DND-41 (cell line): ENCODE measurements around the gene GTF3C5.

Source experiments
- ATAC-seq: fragments of 200-7000 bp; cut with Tn5 transposase; 3 replicates; pipeline ENCODE4 v1.9.1; 2021; ENCODE audit warnings: low read depth; ENCODE audit not compliant: insufficient read depth
- DNase-seq: peaks from one replicate; pipeline ENCODE4 v3.0.0-alpha.2; 2020
- H2AFZ ChIP-seq: 2 replicates; pipeline ENCODE4 v1.6.0; 2012; ENCODE audit warnings: low read depth, low read length
- H3K27ac ChIP-seq: 2 replicates; pipeline ENCODE4 v1.5.1; 2012; ENCODE audit warnings: low read length, inconsistent platforms
- H3K27me3 ChIP-seq: fragments of 200-600 bp; sonication (generic); 2 replicates; pipeline ENCODE4 v1.6.0; 2012; ENCODE audit warnings: low read length, mild to moderate bottlenecking, inconsistent platforms; ENCODE audit not compliant: insufficient read depth, poor library complexity
- H3K36me3 ChIP-seq: 2 replicates; pipeline ENCODE4 v1.5.1; 2012; ENCODE audit warnings: low read length, inconsistent platforms; ENCODE audit not compliant: insufficient read depth
- H3K4me1 ChIP-seq: 2 replicates; pipeline ENCODE4 v1.5.1; 2012; ENCODE audit warnings: mild to moderate bottlenecking, low read length; ENCODE audit not compliant: insufficient read depth
- H3K4me2 ChIP-seq: 2 replicates; pipeline ENCODE4 v1.6.0; 2012; ENCODE audit warnings: mild to moderate bottlenecking, moderate library complexity, low read length, inconsistent platforms; ENCODE audit not compliant: insufficient read depth
- H3K4me3 ChIP-seq, 2 experiments: fragments of 200-600 bp in 1 of 2; shearing (Covaris generic) in 1 of 2; 2 replicates each; pipeline ENCODE4 v1.5.1; 2012 to 2016; ENCODE audit warnings: inconsistent platforms in 2 of 2, low read length in 2 of 2, mild to moderate bottlenecking in 2 of 2, low read depth in 1 of 2, moderate library complexity in 1 of 2
- H3K79me2 ChIP-seq: 2 replicates; pipeline ENCODE4 v1.6.0; 2012; ENCODE audit warnings: low read length, inconsistent platforms; ENCODE audit not compliant: insufficient read depth
- H3K9ac ChIP-seq: 2 replicates; pipeline ENCODE4 v1.6.0; 2012; ENCODE audit warnings: low read depth, mild to moderate bottlenecking, inconsistent platforms, low read length, moderate library complexity
- H3K9me3 ChIP-seq: 2 replicates; pipeline ENCODE4 v1.5.1; 2012; ENCODE audit warnings: low read length, moderate library complexity, mild to moderate bottlenecking, inconsistent platforms; ENCODE audit not compliant: insufficient read depth, severe bottlenecking
- H4K20me1 ChIP-seq: 2 replicates; pipeline ENCODE4 v1.6.0; 2012; ENCODE audit warnings: low read length; ENCODE audit not compliant: insufficient read depth
- CTCF ChIP-seq: IDR thresholded peaks from 2 replicates; pipeline ENCODE4 v1.5.1; 2012; ENCODE audit warnings: borderline replicate concordance, low read length, moderate library complexity, mild to moderate bottlenecking; ENCODE audit not compliant: poor library complexity, severe bottlenecking; ENCODE audit errors: extremely low read depth
- EZH2 ChIP-seq: IDR thresholded peaks from 3 replicates; pipeline ENCODE4 v1.6.1; 2012; ENCODE audit warnings: borderline replicate concordance, low read depth, mild to moderate bottlenecking, moderate library complexity, low read length, inconsistent platforms; ENCODE audit not compliant: severe bottlenecking

GTF3C5 gene

DNA sequence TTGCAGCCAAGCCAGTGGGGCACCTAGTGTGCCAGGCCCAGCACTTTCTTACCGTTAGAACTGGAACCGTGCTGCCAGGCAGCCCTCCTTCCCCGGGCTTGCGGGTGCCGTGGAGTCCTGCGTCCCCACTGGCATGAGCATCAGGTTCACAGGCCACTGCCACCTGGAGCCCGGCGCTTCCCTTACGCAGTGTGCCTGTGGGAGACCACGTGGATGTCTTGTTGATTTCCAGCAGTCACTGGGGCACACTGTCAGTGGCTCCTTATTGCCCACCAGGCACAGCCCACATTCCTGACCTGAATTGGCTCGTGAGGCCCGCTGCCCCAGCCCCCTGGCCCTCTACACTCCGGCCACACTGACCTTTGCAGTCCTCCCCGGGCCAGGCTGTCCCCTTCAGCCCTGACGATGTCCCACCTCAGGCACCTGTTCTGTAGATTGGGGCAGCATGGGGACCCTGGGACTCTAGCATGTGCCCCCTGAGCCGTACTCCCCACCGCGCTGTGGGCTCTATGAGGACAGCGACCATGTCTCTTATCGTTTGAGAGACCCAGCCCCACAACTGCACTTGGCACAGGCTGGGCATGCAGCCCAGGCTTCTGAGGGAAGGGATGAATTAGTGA is 20.6 kb downstream of the GTF3C5 start:
- Histone ChIP-seq H3K27ac (no peak overlapping the region), H3K36me3 (peaks cover 88% of the 10 kb centered on the region), H3K4me3 (no peak overlapping the region), H3K79me2 (no peaks in the 10 kb centered on the region), H4K20me1 (peaks cover 11% of the 10 kb centered on the region), H3K4me2 (no peak overlapping the region), H3K9me3 (no peaks in the 10 kb centered on the region), H3K4me1 (no peaks in the 10 kb centered on the region), H2AFZ (no peak overlapping the region), H3K27me3 (no peaks in the 10 kb centered on the region), H3K9ac (no peak overlapping the region)
- TF ChIP-seq CTCF (no peak), EZH2 (no peak)
- ATAC-seq (no peak), DNase-seq (no peak)

DNA sequence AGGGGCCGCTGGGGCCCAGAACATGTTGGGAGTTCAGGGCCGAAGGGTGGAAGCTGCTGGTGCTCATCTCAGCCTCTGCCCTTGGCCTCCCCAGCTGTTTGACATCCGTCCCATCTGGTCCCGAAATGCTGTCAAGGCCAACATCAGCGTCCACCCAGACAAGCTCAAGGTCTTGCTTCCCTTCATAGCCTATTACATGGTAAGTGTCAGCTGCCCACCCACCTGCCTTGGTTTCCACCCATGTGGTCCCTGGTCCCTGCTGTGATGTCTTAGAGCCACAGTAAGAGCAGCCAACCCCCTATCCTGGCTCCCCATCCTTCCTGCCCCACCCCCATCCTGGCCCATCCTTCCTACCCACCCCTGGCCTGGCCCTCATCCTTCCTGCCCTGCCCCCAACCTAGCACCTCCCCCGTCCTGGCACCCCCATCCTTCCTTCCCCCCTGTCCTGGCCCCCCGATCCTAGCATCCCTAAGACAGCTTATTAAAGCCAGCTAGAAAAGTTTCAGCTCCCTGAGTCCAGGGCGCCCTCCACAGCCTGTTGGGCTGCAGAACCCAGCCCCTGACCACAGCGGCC is 21.3 kb downstream of the GTF3C5 start:
- Histone ChIP-seq H3K4me2 (no peak overlapping the region), H3K9ac (no peak overlapping the region), H3K79me2 (no peaks in the 10 kb centered on the region), H2AFZ (no peak overlapping the region), H4K20me1 (peaks cover 11% of the 10 kb centered on the region), H3K4me1 (no peaks in the 10 kb centered on the region), H3K36me3 (peaks cover 88% of the 10 kb centered on the region), H3K27me3 (no peaks in the 10 kb centered on the region), H3K4me3 (no peak overlapping the region), H3K9me3 (no peaks in the 10 kb centered on the region), H3K27ac (no peak overlapping the region)
- ATAC-seq = no peak
- TF ChIP-seq CTCF = no peak
- no peak for TF ChIP-seq EZH2
- no peak for DNase-seq

GRCh38 chr9:133054194-133054890 is 23.5 kb downstream of the GTF3C5 start:
- Histone ChIP-seq H3K9ac (no peak overlapping the region), H3K79me2 (no peaks in the 10 kb centered on the region), H4K20me1 (peaks cover 5% of the 10 kb centered on the region; the same call in 1 of the 2 replicates), H3K4me1 (no peaks in the 10 kb centered on the region), H3K4me3 (no peak overlapping the region), H3K9me3 (no peaks in the 10 kb centered on the region), H3K36me3 (peaks cover 84% of the 10 kb centered on the region), H2AFZ (no peak overlapping the region), H3K4me2 (no peak overlapping the region), H3K27me3 (no peaks in the 10 kb centered on the region), H3K27ac (no peak overlapping the region)
- ATAC-seq (no peak), DNase-seq (no peak)
- TF ChIP-seq CTCF = no peak
- TF ChIP-seq EZH2 = no peak
